HG03442 (cell line): ENCODE data around the gene KLF13.
A peak's percentile ranks its signal among the peaks of the same experiment; 100 is the strongest.

Experiments
- ATAC-seq: cut with Tn5 transposase; IDR thresholded peaks from one replicate; pipeline ENCODE4 v1.9.1; 2021; ENCODE audit warnings: mild to moderate bottlenecking, moderate library complexity; ENCODE audit not compliant: unreplicated experiment

KLF13 gene

GRCh38 chr15:31326156-31326874, at the start of gene KLF13:
Gene KLF13 (plus strand): TSS chr15:31326835. CDS start chr15:31327213, 378 bp downstream.
- peak; percentile 62 for ATAC-seq

GRCh38 chr15:31277335-31278060, 49.1 kb upstream of the KLF13 start:
- no peak for ATAC-seq

GRCh38 chr15:31278061-31278445, 48.6 kb upstream of the KLF13 start:
- ATAC-seq = no peak

- no peak for ATAC-seq
These were observed 48.0 kb upstream of the KLF13 start for GRCh38 chr15:31278544-31279220.

GRCh38 chr15:31279221-31280045, 47.2 kb upstream of the KLF13 start:
- ATAC-seq = no peak

GRCh38 chr15:31280046-31280830, 46.4 kb upstream of the KLF13 start:
- ATAC-seq = no peak

GRCh38 chr15:31280831-31281216, 45.8 kb upstream of the KLF13 start:
- no peak for ATAC-seq

- ATAC-seq = no peak
These were observed 43.6 kb upstream of the KLF13 start for GRCh38 chr15:31283043-31283442.

- no peak for ATAC-seq
These were observed 40.8 kb upstream of the KLF13 start for GRCh38 chr15:31285772-31286261.

GRCh38 chr15:31291048-31291578, 35.5 kb upstream of the KLF13 start:
- ATAC-seq = no peak

- ATAC-seq = no peak
These were observed 34.1 kb upstream of the KLF13 start for GRCh38 chr15:31292391-31293015.

GRCh38 chr15:31293655-31294054, 33.0 kb upstream of the KLF13 start:
- ATAC-seq = no peak

GRCh38 chr15:31294067-31294466, 32.6 kb upstream of the KLF13 start:
- ATAC-seq = no peak

- ATAC-seq = no peak
These were observed 31.0 kb upstream of the KLF13 start for GRCh38 chr15:31295658-31296057.

- no peak for ATAC-seq
These were observed 30.4 kb upstream of the KLF13 start for GRCh38 chr15:31296219-31296645.

- ATAC-seq = no peak
These were observed 29.7 kb upstream of the KLF13 start for GRCh38 chr15:31296646-31297574.

- ATAC-seq = no peak
These were observed 28.8 kb upstream of the KLF13 start for GRCh38 chr15:31297575-31298456.
